ENCODE data around the gene TULP4. TPM values are rescaled to one million over a fixed set of nuclear protein-coding genes. Genes with fewer than 3 reads are reported as not detected.

Gene TULP4
- total and polyA plus RNA-seq, 2 of the 8 experiments (the other 6 are each of a cell fraction or from before 2014, with no cell fraction given), result 7.7 to 51.6 TPM

GRCh38 chr6:158474961-158475343, 162.7 kb downstream of the TULP4 start (continued):
- TF ChIP-seq GABPA (IDR thresholded peaks at IDR 0.05; ENCODE audit: borderline replicate concordance, insufficient read depth, low read length) (no peak), ATF3 (IDR thresholded peaks at IDR 0.05; ENCODE audit: insufficient read depth, low read depth, low read length) (no peak), ATF2 (IDR thresholded peaks at IDR 0.05; ENCODE audit: low read length) (no peak), FOSL1 (IDR thresholded peaks at IDR 0.05; ENCODE audit: insufficient read depth, low read depth, low read length) (no peak), SP1 (IDR thresholded peaks at IDR 0.05; ENCODE audit: low read depth, low read length) (no peak), KDM1A (IDR thresholded peaks at IDR 0.05; ENCODE audit: borderline replicate concordance, low read length) (no peak), SUZ12 (IDR thresholded peaks at IDR 0.05; ENCODE audit: low read length) (no peak), E2F6 (IDR thresholded peaks at IDR 0.05) (no peak)
